Nephron (organoid): Measurements from ENCODE around the gene TRIM65.

Source experiments
- H3K27ac Mint-ChIP-seq, 3 experiments: 2 replicates each; pipeline ENCODE4 v1.8.0; 2020; ENCODE audit warnings: mixed read lengths in 3 of 3, mild to moderate bottlenecking in 2 of 3, moderate library complexity in 1 of 3
- H3K27me3 Mint-ChIP-seq: 2 replicates; pipeline ENCODE4 v1.8.0; 2021; ENCODE audit warnings: low read depth, mild to moderate bottlenecking, moderate library complexity, mixed read lengths
- H3K36me3 Mint-ChIP-seq: 2 replicates; pipeline ENCODE4 v1.8.0; 2020; ENCODE audit warnings: low read depth, mixed read lengths
- H3K4me1 Mint-ChIP-seq: 2 replicates; pipeline ENCODE4 v1.8.0; 2020; ENCODE audit warnings: mixed read lengths
- H3K4me3 Mint-ChIP-seq, 3 experiments: 2 replicates each; pipeline ENCODE4 v1.8.0; 2020; ENCODE audit warnings: mild to moderate bottlenecking in 3 of 3, mixed read lengths in 3 of 3, moderate library complexity in 2 of 3
- H3K9me3 Mint-ChIP-seq: 2 replicates; pipeline ENCODE4 v1.8.0; 2020; ENCODE audit warnings: mixed read lengths
- CTCF ChIP-seq, 3 experiments: fragments of 200-600 bp; sonication (generic); IDR thresholded peaks; one replicate each; pipeline ENCODE4 v1.5.0; 2021; ENCODE audit warnings: antibody characterized with exemption in 3 of 3; ENCODE audit not compliant: unreplicated experiment in 3 of 3

TRIM65 gene

GRCh38 chr17:75902406-75902805 is 5.7 kb upstream of the TRIM65 start:
- no peaks in the 10 kb centered on the region for H3K9me3 Mint-ChIP-seq
- peaks cover 13% of the 10 kb centered on the region for H3K36me3 Mint-ChIP-seq
- H3K27me3 Mint-ChIP-seq, result no peaks in the 10 kb centered on the region
- peaks cover 3% of the 10 kb centered on the region for H3K4me1 Mint-ChIP-seq
- no peak overlapping the region for H3K27ac Mint-ChIP-seq
- peak overlapping the region in 2 of 3 experiments; percentile 12 to 28 for H3K4me3 Mint-ChIP-seq
- TF ChIP-seq CTCF (IDR thresholded peaks at IDR 0.05; ENCODE audit: unreplicated experiment in 3 of 3), result no peak

- H3K9me3 Mint-ChIP-seq, result no peaks in the 10 kb centered on the region
Measured at GRCh38 chr17:75901727-75902126, 5.0 kb upstream of the TRIM65 start.

GRCh38 chr17:75900691-75901533 is 4.2 kb upstream of the TRIM65 start:
- H3K27me3 Mint-ChIP-seq, result no peaks in the 10 kb centered on the region
- H3K4me1 Mint-ChIP-seq, result peaks cover 5% of the 10 kb centered on the region
- H3K36me3 Mint-ChIP-seq, result peaks cover 13% of the 10 kb centered on the region
- TF ChIP-seq CTCF (IDR thresholded peaks at IDR 0.05; ENCODE audit: unreplicated experiment in 3 of 3), result no peak
- H3K4me3 Mint-ChIP-seq, result peak overlapping the region; percentile 25 to 59 (median 41)
- no peak overlapping the region for H3K27ac Mint-ChIP-seq
- H3K9me3 Mint-ChIP-seq, result no peaks in the 10 kb centered on the region

More at GRCh38 chr17:75901727-75902126, 5.0 kb upstream of the TRIM65 start:
- no peak for TF ChIP-seq CTCF (IDR thresholded peaks at IDR 0.05; ENCODE audit: unreplicated experiment in 3 of 3)
- Mint-ChIP-seq H3K36me3 (peaks cover 13% of the 10 kb centered on the region), H3K27me3 (no peaks in the 10 kb centered on the region), H3K27ac (no peak overlapping the region), H3K4me1 (peaks cover 5% of the 10 kb centered on the region), H3K4me3 (peak overlapping the region; percentile 25 to 59 (median 41))

GRCh38 chr17:75899767-75900468 is 3.2 kb upstream of the TRIM65 start:
- TF ChIP-seq CTCF (IDR thresholded peaks at IDR 0.05; ENCODE audit: unreplicated experiment in 3 of 3), result no peak
- H3K27me3 Mint-ChIP-seq, result no peaks in the 10 kb centered on the region
- H3K4me3 Mint-ChIP-seq, result peak overlapping the region in 1 of 3 experiments; percentile 20
- H3K36me3 Mint-ChIP-seq, result peaks cover 13% of the 10 kb centered on the region
- H3K9me3 Mint-ChIP-seq, result no peaks in the 10 kb centered on the region
- H3K27ac Mint-ChIP-seq, result no peak overlapping the region
- peaks cover 14% of the 10 kb centered on the region for H3K4me1 Mint-ChIP-seq

GRCh38 chr17:75899353-75899752 is 2.6 kb upstream of the TRIM65 start:
- TF ChIP-seq CTCF (IDR thresholded peaks at IDR 0.05; ENCODE audit: unreplicated experiment in 3 of 3), result no peak
- H3K36me3 Mint-ChIP-seq, result peaks cover 13% of the 10 kb centered on the region
- no peak overlapping the region for H3K4me3 Mint-ChIP-seq
- H3K4me1 Mint-ChIP-seq, result peaks cover 15% of the 10 kb centered on the region
- no peaks in the 10 kb centered on the region for H3K9me3 Mint-ChIP-seq
- no peaks in the 10 kb centered on the region for H3K27me3 Mint-ChIP-seq
- no peak overlapping the region for H3K27ac Mint-ChIP-seq
